Astrocyte (in vitro differentiated cells and primary cell): ENCODE results near the gene STX16. TPM values are rescaled to one million over a fixed set of nuclear protein-coding genes. Genes with fewer than 3 reads are reported as not detected.
A peak's percentile ranks its signal among the peaks of the same experiment; 100 is the strongest.

Source experiments
- DNase-seq: peaks from one replicate; pipeline ENCODE4 v3.0.0-alpha.2; 2010; ENCODE audit warnings: low read depth
- FAIRE-seq: peaks from 2 replicates; lab custom pipeline; 2011; peaks lifted over from hg19 to GRCh38; lab: Jason Lieb, UNC
- H2AFZ ChIP-seq: 2 replicates; pipeline ENCODE4 v1.6.0; 2012; ENCODE audit warnings: low read depth, low read length, inconsistent platforms
- H3K27ac ChIP-seq: 2 replicates; pipeline ENCODE4 v1.5.1; 2011; ENCODE audit warnings: low read depth, low read length, inconsistent platforms
- H3K27me3 ChIP-seq: 2 replicates; pipeline ENCODE4 v1.6.0; 2011; ENCODE audit warnings: low read length, inconsistent platforms; ENCODE audit not compliant: insufficient read depth
- H3K36me3 ChIP-seq: 2 replicates; pipeline ENCODE4 v1.5.1; 2011; ENCODE audit warnings: low read length, inconsistent platforms; ENCODE audit not compliant: insufficient read depth
- H3K4me1 ChIP-seq: 2 replicates; pipeline ENCODE4 v1.5.1; 2011; ENCODE audit warnings: low read length, inconsistent platforms; ENCODE audit not compliant: insufficient read depth
- H3K4me2 ChIP-seq: 2 replicates; pipeline ENCODE4 v1.6.0; 2012; ENCODE audit warnings: low read length, inconsistent platforms
- H3K4me3 ChIP-seq: 2 replicates; pipeline ENCODE4 v1.5.1; 2011; ENCODE audit warnings: low read depth, mild to moderate bottlenecking, low read length, inconsistent platforms; ENCODE audit not compliant: insufficient read depth
- H3K79me2 ChIP-seq: 2 replicates; pipeline ENCODE4 v1.6.0; 2012; ENCODE audit warnings: mild to moderate bottlenecking, low read length, inconsistent platforms; ENCODE audit not compliant: insufficient read depth
- H3K9ac ChIP-seq: 2 replicates; pipeline ENCODE4 v1.6.0; 2012; ENCODE audit warnings: mild to moderate bottlenecking, low read length, inconsistent platforms
- H3K9me3 ChIP-seq: 2 replicates; pipeline ENCODE4 v1.5.1; 2012; ENCODE audit warnings: low read depth, mild to moderate bottlenecking, low read length, inconsistent platforms; ENCODE audit not compliant: insufficient read depth
- H4K20me1 ChIP-seq: 2 replicates; pipeline ENCODE4 v1.6.0; 2012; ENCODE audit warnings: low read length, inconsistent platforms; ENCODE audit not compliant: insufficient read depth
- H3K27ac Mint-ChIP-seq: one replicate; pipeline ENCODE4 v1.8.0; 2021; ENCODE audit warnings: mild to moderate bottlenecking, mixed read lengths; ENCODE audit not compliant: unreplicated experiment
- H3K27me3 Mint-ChIP-seq: one replicate; pipeline ENCODE4 v1.8.0; 2021; ENCODE audit warnings: low read depth, mixed read lengths; ENCODE audit not compliant: unreplicated experiment
- H3K36me3 Mint-ChIP-seq: one replicate; pipeline ENCODE4 v1.8.0; 2021; ENCODE audit warnings: low read depth, mixed read lengths; ENCODE audit not compliant: unreplicated experiment
- H3K4me1 Mint-ChIP-seq: one replicate; pipeline ENCODE4 v1.8.0; 2021; ENCODE audit warnings: low read depth, mixed read lengths; ENCODE audit not compliant: unreplicated experiment
- H3K4me3 Mint-ChIP-seq: one replicate; pipeline ENCODE4 v1.8.0; 2021; ENCODE audit warnings: mild to moderate bottlenecking, moderate library complexity, mixed read lengths; ENCODE audit not compliant: unreplicated experiment
- H3K9me3 Mint-ChIP-seq: one replicate; pipeline ENCODE4 v1.8.0; 2021; ENCODE audit warnings: mild to moderate bottlenecking, mixed read lengths; ENCODE audit not compliant: unreplicated experiment
- EZH2 ChIP-seq: IDR thresholded peaks from 2 replicates; pipeline ENCODE4 v1.6.1; 2012; ENCODE audit warnings: mild to moderate bottlenecking, low read length, inconsistent platforms; ENCODE audit not compliant: insufficient read depth
- total RNA-seq: library from RNA; stranded (reverse); gene quantifications from 2 replicates; pipeline ENCODE4 v1.2.1, GENCODE V29; 2021
- TF ChIP-seq, protein P1 (sequence below): IDR thresholded peaks from 2 replicates; pipeline ENCODE4 v1.5.1; 2011; ENCODE audit warnings: low read depth, mild to moderate bottlenecking, inconsistent platforms, low read length, moderate library complexity; ENCODE audit not compliant: insufficient read depth

Gene STX16
- total RNA-seq, 1 donor from 2014 or later, result 59.3 TPM

- H3K27me3 ChIP-seq, result no peaks in the 10 kb centered on the region
- H3K4me3 ChIP-seq, result no peak overlapping the region
- no peaks in the 10 kb centered on the region for H4K20me1 ChIP-seq
- H3K4me2 ChIP-seq, result no peak overlapping the region
- peaks cover 3% of the 10 kb centered on the region for H3K36me3 Mint-ChIP-seq
- H3K27ac ChIP-seq, result no peak overlapping the region
- no peak overlapping the region for H3K9ac ChIP-seq
- no peak overlapping the region for H3K27ac Mint-ChIP-seq
- no peaks in the 10 kb centered on the region for H3K36me3 ChIP-seq
- TF ChIP-seq, protein P1, sequence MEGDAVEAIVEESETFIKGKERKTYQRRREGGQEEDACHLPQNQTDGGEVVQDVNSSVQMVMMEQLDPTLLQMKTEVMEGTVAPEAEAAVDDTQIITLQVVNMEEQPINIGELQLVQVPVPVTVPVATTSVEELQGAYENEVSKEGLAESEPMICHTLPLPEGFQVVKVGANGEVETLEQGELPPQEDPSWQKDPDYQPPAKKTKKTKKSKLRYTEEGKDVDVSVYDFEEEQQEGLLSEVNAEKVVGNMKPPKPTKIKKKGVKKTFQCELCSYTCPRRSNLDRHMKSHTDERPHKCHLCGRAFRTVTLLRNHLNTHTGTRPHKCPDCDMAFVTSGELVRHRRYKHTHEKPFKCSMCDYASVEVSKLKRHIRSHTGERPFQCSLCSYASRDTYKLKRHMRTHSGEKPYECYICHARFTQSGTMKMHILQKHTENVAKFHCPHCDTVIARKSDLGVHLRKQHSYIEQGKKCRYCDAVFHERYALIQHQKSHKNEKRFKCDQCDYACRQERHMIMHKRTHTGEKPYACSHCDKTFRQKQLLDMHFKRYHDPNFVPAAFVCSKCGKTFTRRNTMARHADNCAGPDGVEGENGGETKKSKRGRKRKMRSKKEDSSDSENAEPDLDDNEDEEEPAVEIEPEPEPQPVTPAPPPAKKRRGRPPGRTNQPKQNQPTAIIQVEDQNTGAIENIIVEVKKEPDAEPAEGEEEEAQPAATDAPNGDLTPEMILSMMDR, result no peak
- no peak for TF ChIP-seq EZH2
- peaks cover 8% of the 10 kb centered on the region for H3K9me3 ChIP-seq
- peaks cover 16% of the 10 kb centered on the region for H3K4me1 ChIP-seq
- H3K79me2 ChIP-seq, result no peaks in the 10 kb centered on the region
- H2AFZ ChIP-seq, result no peak overlapping the region
- no peak overlapping the region for H3K4me3 Mint-ChIP-seq
- peaks cover 7% of the 10 kb centered on the region for H3K27me3 Mint-ChIP-seq
- peaks cover 14% of the 10 kb centered on the region for H3K9me3 Mint-ChIP-seq
- FAIRE-seq (no peak), DNase-seq (no peak)
- peaks cover 5% of the 10 kb centered on the region for H3K4me1 Mint-ChIP-seq
Measured at GRCh38 chr20:58614984-58615760, 35.9 kb upstream of the STX16 start.

DNA sequence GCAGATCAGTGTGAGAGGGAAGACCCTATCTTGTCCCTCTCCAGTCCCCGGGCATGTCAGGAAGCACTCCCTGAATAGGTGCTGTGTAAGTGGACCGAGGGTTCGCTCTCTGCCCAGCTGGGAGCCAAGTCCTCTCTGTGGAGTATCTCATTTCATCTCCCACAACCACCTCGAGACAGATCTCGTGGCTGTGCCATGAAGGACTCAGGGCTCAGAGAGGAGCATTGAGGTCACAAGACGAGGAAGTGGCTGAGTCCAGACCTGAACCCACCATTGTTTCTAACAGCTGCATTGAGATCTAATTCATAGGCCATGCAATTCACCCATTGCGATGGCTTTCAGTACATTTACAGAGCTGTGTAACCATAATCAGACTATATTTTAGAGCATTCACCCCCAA is 34.7 kb upstream of the STX16 start:
- H3K9me3 Mint-ChIP-seq, result peaks cover 10% of the 10 kb centered on the region
- Histone ChIP-seq H3K79me2 (no peaks in the 10 kb centered on the region), H3K36me3 (no peaks in the 10 kb centered on the region), H3K27ac (no peak overlapping the region), H4K20me1 (no peaks in the 10 kb centered on the region), H3K9ac (no peak overlapping the region), H3K4me2 (no peak overlapping the region), H3K9me3 (peaks cover 8% of the 10 kb centered on the region), H3K4me3 (no peak overlapping the region), H3K27me3 (no peaks in the 10 kb centered on the region), H2AFZ (no peak overlapping the region), H3K4me1 (peaks cover 16% of the 10 kb centered on the region)
- no peak overlapping the region for H3K4me3 Mint-ChIP-seq
- H3K27me3 Mint-ChIP-seq, result peaks cover 2% of the 10 kb centered on the region
- DNase-seq (no peak), FAIRE-seq (no peak)
- peaks cover 4% of the 10 kb centered on the region for H3K36me3 Mint-ChIP-seq
- no peak overlapping the region for H3K27ac Mint-ChIP-seq
- peaks cover 5% of the 10 kb centered on the region for H3K4me1 Mint-ChIP-seq
- TF ChIP-seq, protein P1, result no peak
- TF ChIP-seq EZH2, result no peak

- TF ChIP-seq EZH2, result no peak
- TF ChIP-seq, protein P1, result no peak
- peaks cover 16% of the 10 kb centered on the region for H3K4me1 ChIP-seq
- FAIRE-seq, result no peak
Measured at GRCh38 chr20:58617158-58617557, 33.9 kb upstream of the STX16 start.

More at GRCh38 chr20:58617158-58617557, 33.9 kb upstream of the STX16 start:
- no peak for DNase-seq
- Mint-ChIP-seq H3K36me3 (peaks cover 4% of the 10 kb centered on the region), H3K4me1 (peaks cover 5% of the 10 kb centered on the region), H3K9me3 (peaks cover 10% of the 10 kb centered on the region), H3K27ac (peak overlapping the region; percentile 4), H3K27me3 (peaks cover 2% of the 10 kb centered on the region), H3K4me3 (no peak overlapping the region)
- Histone ChIP-seq H3K27ac (no peak overlapping the region), H3K4me3 (no peak overlapping the region), H3K9ac (no peak overlapping the region), H3K36me3 (no peaks in the 10 kb centered on the region), H4K20me1 (no peaks in the 10 kb centered on the region), H3K9me3 (peaks cover 8% of the 10 kb centered on the region), H3K79me2 (no peaks in the 10 kb centered on the region), H3K4me2 (no peak overlapping the region), H2AFZ (no peak overlapping the region), H3K27me3 (no peaks in the 10 kb centered on the region)
